Activated naive CD4-positive, alpha-beta T cell treated with anti-CD3 and anti-CD28 coated beads, Interleukin-2, amount 50 U/mL, for 72 hours (primary cell): ENCODE data around the gene ABTB2. TPM values are rescaled to one million over a fixed set of nuclear protein-coding genes. Genes with fewer than 3 reads are reported as not detected.

Source experiments
- ATAC-seq, 2 donors: fragments of 150-1000 bp; cut with Tn5 transposase; 2 replicates each; pipeline ENCODE4 v1.10.0; 2021; ENCODE audit warnings: mild to moderate bottlenecking in 2 of 2, moderate library complexity in 2 of 2
- DNase-seq, 2 donors: peaks; one replicate each; pipeline ENCODE4 v3.0.0; 2021 to 2022; ENCODE audit warnings: low spot score in 2 of 2
- H3K27ac Mint-ChIP-seq, 2 donors: one replicate each; pipeline ENCODE4 v1.8.0; 2022; ENCODE audit warnings: mild to moderate bottlenecking in 2 of 2, mixed read lengths in 2 of 2
- H3K36me3 Mint-ChIP-seq, 2 donors: one replicate each; pipeline ENCODE4 v1.8.0; 2022; ENCODE audit warnings: mixed read lengths in 2 of 2
- H3K9me3 Mint-ChIP-seq, 2 donors: one replicate each; pipeline ENCODE4 v1.8.0; 2022; ENCODE audit warnings: mixed read lengths in 2 of 2
- total RNA-seq, 2 donors: library from RNA; stranded (reverse); gene quantifications; one replicate each; pipeline ENCODE4 v1.2.3, GENCODE V29; 2022

ABTB2 gene
- total RNA-seq, 2 donors from 2014 or later: 0.16 to 0.27 TPM

DNA sequence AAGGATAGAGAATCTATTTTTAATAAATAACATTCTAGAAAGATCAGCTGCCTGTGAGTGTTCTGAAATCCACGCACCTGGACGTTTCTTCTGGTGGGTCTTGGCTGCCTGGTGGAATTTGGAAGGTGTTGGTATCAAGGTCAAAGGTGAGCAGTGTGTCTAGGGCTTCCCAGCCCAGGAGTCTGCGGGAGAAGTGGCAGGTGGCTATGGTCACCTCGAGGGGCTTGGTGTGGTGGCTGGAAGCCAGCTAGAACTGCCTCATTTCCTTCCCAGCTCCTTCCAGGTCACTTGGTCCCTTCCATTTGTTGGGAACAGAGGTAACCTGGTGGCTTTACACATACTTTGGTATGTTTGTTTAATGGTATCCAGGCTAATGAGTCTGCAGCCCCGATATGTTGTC lies 210.9 kb downstream of the ABTB2 start:
- H3K36me3 Mint-ChIP-seq: peaks cover 5 to 15% of the 10 kb centered on the region in 2 donors
- ATAC-seq (no peak), DNase-seq (no peak)
- no peaks in the 10 kb centered on the region for H3K9me3 Mint-ChIP-seq
- H3K27ac Mint-ChIP-seq: peak overlapping the region in 1 of 2 donors; percentile 89

- ATAC-seq (no peak), DNase-seq (no peak)
- peaks cover 5 to 20% of the 10 kb centered on the region in 2 donors for H3K36me3 Mint-ChIP-seq
- no peaks in the 10 kb centered on the region for H3K9me3 Mint-ChIP-seq
- peak overlapping the region in 1 of 2 donors; percentile 89 for H3K27ac Mint-ChIP-seq
Measured at GRCh38 chr11:34146411-34146810, 211.4 kb downstream of the ABTB2 start.

GRCh38 chr11:34145847-34146381 lies 211.9 kb downstream of the ABTB2 start:
- Mint-ChIP-seq H3K27ac (no peak overlapping the region), H3K9me3 (no peaks in the 10 kb centered on the region), H3K36me3 (peaks cover 5 to 20% of the 10 kb centered on the region in 2 donors)
- ATAC-seq: no peak
- no peak for DNase-seq

DNA sequence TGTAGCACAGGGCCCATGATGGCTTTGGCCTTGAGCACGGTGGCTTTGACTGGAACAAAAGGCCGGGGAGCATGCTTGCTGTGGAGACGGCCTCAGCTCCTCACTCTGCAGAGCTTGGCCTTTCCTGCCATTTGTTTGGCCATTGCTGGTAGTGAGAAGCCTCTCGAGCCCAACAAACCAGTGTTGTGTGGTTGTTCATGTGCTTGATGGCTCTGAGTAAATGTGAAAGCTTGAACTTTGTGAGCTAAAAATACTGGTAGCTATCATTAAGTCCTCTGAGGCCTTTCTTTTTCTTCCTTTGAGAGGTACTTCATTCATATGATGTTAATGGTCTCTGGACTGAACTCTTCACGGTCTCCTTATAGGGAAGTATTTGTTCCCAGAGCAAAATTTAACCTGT lies 212.7 kb downstream of the ABTB2 start:
- H3K27ac Mint-ChIP-seq: no peak overlapping the region
- no peaks in the 10 kb centered on the region for H3K9me3 Mint-ChIP-seq
- DNase-seq (no peak), ATAC-seq (no peak)
- H3K36me3 Mint-ChIP-seq: peaks cover 5 to 20% of the 10 kb centered on the region in 2 donors

DNA sequence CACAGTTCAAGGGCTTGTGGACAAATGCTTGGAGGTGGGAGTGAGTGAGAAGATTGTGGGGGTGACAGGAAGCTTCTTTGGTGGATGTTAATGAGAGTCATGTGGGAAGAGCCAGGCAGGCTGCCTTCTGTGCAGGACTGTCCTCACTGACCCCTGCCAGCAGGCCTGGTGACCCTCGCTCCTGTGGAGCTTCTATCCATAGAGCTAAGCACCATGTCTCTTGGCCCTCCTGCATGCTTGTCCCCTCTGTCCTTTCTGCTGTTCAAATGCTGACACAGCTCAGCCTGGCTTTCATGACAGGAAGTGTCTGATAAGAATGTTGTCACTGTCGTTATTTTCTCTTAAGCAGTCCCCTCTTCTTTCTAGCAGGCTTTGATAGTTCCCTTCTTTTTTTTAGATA lies 214.8 kb downstream of the ABTB2 start:
- DNase-seq (no peak), ATAC-seq (no peak)
- no peak overlapping the region for H3K27ac Mint-ChIP-seq
- peaks cover 13 to 28% of the 10 kb centered on the region in 2 donors for H3K36me3 Mint-ChIP-seq
- H3K9me3 Mint-ChIP-seq: no peaks in the 10 kb centered on the region

DNA sequence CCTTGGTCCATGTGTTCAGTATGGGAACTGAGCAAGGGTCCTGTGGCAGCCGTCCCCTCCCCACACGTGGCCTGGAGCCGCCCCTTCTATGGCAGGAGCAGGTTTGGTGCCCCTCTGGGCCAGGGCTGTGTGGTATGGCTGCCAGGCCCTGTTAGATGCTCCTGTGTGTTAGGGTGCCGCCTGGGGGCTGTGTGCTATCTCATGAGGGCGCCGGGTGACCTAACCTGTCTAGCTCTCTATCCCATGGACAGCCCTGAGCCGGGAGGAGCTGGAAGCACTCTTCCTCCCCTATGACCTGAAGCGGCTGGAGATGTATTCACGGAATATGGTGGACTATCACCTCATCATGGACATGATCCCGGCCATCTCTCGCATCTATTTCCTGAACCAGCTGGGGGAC lies 217.7 kb downstream of the ABTB2 start:
- Mint-ChIP-seq H3K36me3 (peaks cover 31 to 33% of the 10 kb centered on the region in 2 donors), H3K27ac (no peak overlapping the region), H3K9me3 (no peaks in the 10 kb centered on the region)
- ATAC-seq: no peak
- no peak for DNase-seq

GRCh38 chr11:34139346-34139745 lies 218.5 kb downstream of the ABTB2 start:
- Mint-ChIP-seq H3K27ac (no peak overlapping the region), H3K9me3 (no peaks in the 10 kb centered on the region), H3K36me3 (peaks cover 31 to 32% of the 10 kb centered on the region in 2 donors)
- ATAC-seq: no peak
- DNase-seq: no peak

DNA sequence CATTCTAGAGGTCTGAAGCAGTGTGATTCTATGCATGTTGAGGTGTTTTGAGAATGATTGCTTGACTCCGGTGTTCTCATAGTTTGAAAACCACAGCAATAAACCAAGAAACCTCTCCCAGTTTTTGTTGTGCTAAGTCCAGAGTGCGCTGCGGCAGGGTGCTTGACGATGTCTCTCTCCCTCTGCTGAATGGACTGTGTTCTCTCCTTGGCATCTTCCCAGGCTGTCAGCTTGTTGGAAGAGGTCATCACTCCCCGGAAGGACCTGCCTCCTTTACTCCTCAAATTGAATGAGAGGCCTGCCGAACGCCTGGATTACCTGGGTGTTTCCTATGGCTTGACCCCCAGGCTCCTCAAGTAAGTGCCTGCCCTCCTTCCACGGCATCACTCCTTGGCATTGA lies 221.4 kb downstream of the ABTB2 start:
- H3K36me3 Mint-ChIP-seq: peaks cover 30 to 40% of the 10 kb centered on the region in 2 donors

DNA sequence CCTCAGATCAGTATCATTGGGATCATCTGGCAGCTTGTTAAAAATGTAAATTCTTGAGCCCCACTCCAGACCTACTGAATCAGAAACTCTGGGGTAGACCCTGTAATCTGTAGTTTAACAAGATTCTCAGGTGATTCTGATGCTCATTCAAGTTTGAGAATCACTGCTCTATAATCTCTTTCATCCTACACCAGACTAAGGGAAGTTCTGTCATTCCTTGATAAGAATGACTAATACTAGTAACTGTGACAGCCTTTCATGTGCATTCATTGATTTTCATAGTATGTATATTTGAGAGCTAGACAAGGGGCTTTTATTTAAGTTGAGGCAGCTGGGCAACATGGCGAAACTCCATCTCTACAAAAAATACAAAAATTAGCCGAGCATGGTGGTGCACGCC lies 222.4 kb downstream of the ABTB2 start:
- no peak for DNase-seq
- Mint-ChIP-seq H3K9me3 (no peaks in the 10 kb centered on the region), H3K27ac (no peak overlapping the region), H3K36me3 (peaks cover 29 to 40% of the 10 kb centered on the region in 2 donors)
- ATAC-seq: peak; percentile 92 to 93

More for the DNA sequence above, 221.4 kb downstream of the ABTB2 start:
- DNase-seq: no peak
- Mint-ChIP-seq H3K9me3 (no peaks in the 10 kb centered on the region), H3K27ac (no peak overlapping the region)
- no peak for ATAC-seq

DNA sequence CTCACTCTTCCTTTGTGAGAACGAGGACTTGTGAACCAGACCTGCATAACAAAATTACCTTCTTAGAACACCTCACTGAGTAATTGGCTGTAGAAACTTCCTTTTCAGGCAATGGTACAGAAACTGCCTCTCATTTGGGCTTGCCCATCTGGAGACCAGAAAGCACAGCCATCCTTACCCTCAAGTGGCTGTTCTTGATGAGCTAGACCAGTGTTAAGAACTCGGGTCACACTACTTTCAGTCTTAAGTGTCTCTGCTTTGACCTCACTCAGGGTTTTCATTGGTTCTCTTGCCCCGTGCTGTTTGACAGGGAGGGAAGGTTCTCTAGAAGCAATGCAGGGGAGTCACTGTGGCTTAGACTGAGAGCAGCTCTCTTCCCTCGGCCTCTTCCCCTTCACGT lies 223.0 kb downstream of the ABTB2 start:
- H3K9me3 Mint-ChIP-seq: no peaks in the 10 kb centered on the region
- DNase-seq: no peak
- peak; percentile 49 to 52 for ATAC-seq
- H3K27ac Mint-ChIP-seq: no peak overlapping the region
- peaks cover 29 to 40% of the 10 kb centered on the region in 2 donors for H3K36me3 Mint-ChIP-seq

DNA sequence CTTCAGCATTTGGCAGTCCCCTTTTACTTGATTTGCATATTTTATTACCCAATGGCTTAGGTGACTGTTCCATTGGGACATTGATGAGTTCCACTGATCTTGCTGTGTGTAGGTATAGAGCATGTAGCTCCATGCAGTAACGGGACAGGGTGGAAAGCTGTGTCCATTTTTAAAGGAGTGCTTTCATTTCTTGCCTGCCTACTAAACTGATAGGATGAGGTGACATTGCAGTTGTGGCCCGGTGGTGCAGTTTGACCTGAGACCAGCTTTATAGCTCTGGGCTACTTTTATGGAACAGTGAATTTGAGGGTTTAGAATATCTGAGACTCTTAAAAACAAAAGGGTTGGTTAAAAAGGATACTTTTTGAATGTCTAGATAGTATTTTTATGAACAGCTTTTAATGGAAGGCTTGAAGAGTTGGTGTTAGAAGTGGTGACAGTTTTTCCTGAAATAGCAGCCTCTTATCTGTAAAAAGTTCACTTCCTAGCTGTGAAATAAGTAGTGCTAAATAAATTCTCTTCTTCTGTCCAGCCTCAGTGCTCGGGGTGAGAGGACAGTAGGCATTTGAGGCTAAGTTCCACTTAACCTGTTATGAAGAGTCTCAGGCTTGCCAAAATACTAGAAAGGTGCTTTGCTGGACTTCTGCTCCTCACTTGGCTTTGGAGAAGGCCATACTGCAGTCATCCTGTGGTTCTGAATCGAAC lies 225.4 kb downstream of the ABTB2 start:
- peaks cover 16 to 27% of the 10 kb centered on the region in 2 donors for H3K36me3 Mint-ChIP-seq

DNA sequence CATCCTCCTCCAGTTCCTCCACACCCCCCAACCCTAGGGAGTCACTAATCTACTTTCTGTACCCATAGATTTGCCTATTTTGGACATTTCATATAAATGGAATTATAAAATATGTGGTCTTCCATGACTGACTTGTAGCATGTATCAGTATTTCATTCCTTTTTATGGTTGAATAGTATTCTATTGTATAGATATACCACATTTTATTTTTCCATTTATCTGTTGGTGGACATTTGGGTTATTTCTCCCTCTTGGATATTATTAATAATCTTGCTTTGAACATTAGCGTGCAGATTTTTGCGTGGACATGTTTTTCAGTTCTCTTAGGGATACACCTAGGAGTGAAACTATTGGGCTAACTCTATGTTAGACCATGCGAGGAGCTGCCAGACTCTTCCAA lies 229.0 kb downstream of the ABTB2 start:
- no peaks in the 10 kb centered on the region for H3K9me3 Mint-ChIP-seq
- ATAC-seq (no peak), DNase-seq (no peak)
- no peak overlapping the region for H3K27ac Mint-ChIP-seq
- peaks cover 4 to 9% of the 10 kb centered on the region in 2 donors for H3K36me3 Mint-ChIP-seq

More for the DNA sequence above, 225.4 kb downstream of the ABTB2 start:
- H3K9me3 Mint-ChIP-seq: no peaks in the 10 kb centered on the region
- no peak for ATAC-seq
- no peak overlapping the region for H3K27ac Mint-ChIP-seq
- no peak for DNase-seq

DNA sequence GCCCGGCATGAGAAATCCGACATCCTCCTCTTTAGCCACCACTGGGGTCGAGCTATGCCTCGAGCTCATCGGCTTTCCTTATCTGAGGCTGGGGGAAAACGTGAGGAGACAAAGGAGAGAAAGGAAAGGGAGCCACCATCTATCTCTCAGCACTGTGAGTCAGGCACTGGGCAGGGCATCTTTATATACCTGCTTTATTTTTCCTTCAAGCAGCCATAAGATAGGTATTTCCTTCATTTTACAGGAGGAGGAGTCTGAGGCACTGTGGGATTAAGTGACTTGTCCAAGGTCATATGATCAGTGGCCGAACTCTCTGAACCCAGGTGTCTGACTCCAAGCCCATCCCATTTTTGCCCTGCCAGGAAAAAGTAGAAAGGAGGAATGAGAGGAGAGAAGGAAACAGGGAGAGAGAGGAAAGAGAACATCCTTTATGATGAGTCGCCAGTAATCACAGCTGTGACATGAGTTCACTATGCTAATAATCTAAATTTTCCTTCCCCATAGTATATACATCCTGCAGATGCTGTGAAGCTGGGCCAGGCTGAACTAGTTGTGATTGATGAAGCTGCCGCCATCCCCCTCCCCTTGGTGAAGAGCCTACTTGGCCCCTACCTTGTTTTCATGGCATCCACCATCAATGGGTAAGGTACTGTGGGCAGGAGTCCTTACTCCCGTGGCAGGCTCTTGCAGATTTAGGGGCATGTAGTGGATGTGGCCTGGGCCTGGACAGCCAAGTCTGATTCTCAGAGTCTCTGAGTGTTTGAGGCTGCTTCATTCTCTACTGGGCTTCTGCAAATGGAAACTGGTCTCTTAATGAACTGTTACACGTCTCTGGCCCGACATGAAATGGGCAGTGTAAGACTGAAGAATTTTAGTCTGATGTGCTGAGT lies 230.6 kb downstream of the ABTB2 start:
- H3K27ac Mint-ChIP-seq: no peak overlapping the region
- peaks cover 4 to 11% of the 10 kb centered on the region in 2 donors for H3K36me3 Mint-ChIP-seq
- ATAC-seq: no peak
- no peak for DNase-seq
- no peaks in the 10 kb centered on the region for H3K9me3 Mint-ChIP-seq

- no peaks in the 10 kb centered on the region for H3K9me3 Mint-ChIP-seq
- DNase-seq (no peak), ATAC-seq (no peak)
- no peak overlapping the region for H3K27ac Mint-ChIP-seq
- H3K36me3 Mint-ChIP-seq: peaks cover 5 to 12% of the 10 kb centered on the region in 2 donors
Measured at GRCh38 chr11:34124885-34125668, 232.7 kb downstream of the ABTB2 start.

- DNase-seq (no peak), ATAC-seq (no peak)
- Mint-ChIP-seq H3K27ac (peak overlapping the region; percentile 10 to 75), H3K36me3 (peaks cover 21 to 23% of the 10 kb centered on the region in 2 donors), H3K9me3 (no peaks in the 10 kb centered on the region)
Measured at GRCh38 chr11:34120651-34121050, 237.2 kb downstream of the ABTB2 start.

- DNase-seq (no peak), ATAC-seq (no peak)
- H3K9me3 Mint-ChIP-seq: no peaks in the 10 kb centered on the region
- no peak overlapping the region for H3K27ac Mint-ChIP-seq
- peaks cover 26 to 46% of the 10 kb centered on the region in 2 donors for H3K36me3 Mint-ChIP-seq
Measured at GRCh38 chr11:34114471-34114870, 243.3 kb downstream of the ABTB2 start.
